PC-3 (cell line): ENCODE data around the gene BTBD16. TPM values are rescaled to one million over a fixed set of nuclear protein-coding genes. Genes with fewer than 3 reads are reported as not detected.

Experiments
- ATAC-seq: fragments of 200-7000 bp; cut with Tn5 transposase; 2 replicates; pipeline ENCODE4 v1.9.1; 2020; ENCODE audit warnings: mild to moderate bottlenecking, moderate library complexity
- BruUV-seq: library from RNA; stranded (reverse); fragments of 400-500 nt; replicated peaks from 2 replicates; lab custom pipeline; 2021; lab: Mats Ljungman, UMichigan
- CTCF ChIA-PET: fragments of 300-600 bp; sonication (Branson Sonifier 250); formaldehyde crosslinking; loops from one replicate; lab custom pipeline; 2022; ENCODE audit warnings: antibody characterized with exemption; lab: Charles Lee
- POLR2A ChIA-PET: fragments of 300-600 bp; sonication (Branson Sonifier 250); formaldehyde crosslinking; loops from one replicate; lab custom pipeline; 2022; ENCODE audit warnings: antibody characterized with exemption; ENCODE audit not compliant: unreplicated experiment; lab: Charles Lee
- DNase-seq: peaks from one replicate; pipeline ENCODE4 v3.0.0-alpha.2; 2015
- H2AFZ ChIP-seq: fragments of 300-600 bp; sonication (generic); 2 replicates; pipeline ENCODE4 v1.6.0; 2016; ENCODE audit warnings: antibody characterized with exemption, low read length
- H3F3A ChIP-seq: fragments of 300-600 bp; sonication (generic); one replicate; pipeline ENCODE4 v1.6.0; 2017; ENCODE audit warnings: antibody characterized with exemption, low read length, control low read depth, mild to moderate bottlenecking; ENCODE audit not compliant: unreplicated experiment
- H3K27ac ChIP-seq: fragments of 300-600 bp; sonication (generic); 2 replicates; pipeline ENCODE4 v1.5.1; 2016; ENCODE audit warnings: mild to moderate bottlenecking, low read length
- H3K27me3 ChIP-seq: fragments of 300-600 bp; sonication (generic); 2 replicates; pipeline ENCODE4 v1.6.1; 2016; ENCODE audit warnings: low read length, mixed read lengths
- H3K36me3 ChIP-seq: fragments of 300-600 bp; sonication (generic); 2 replicates; pipeline ENCODE4 v1.6.1; 2016; ENCODE audit warnings: low read depth, mixed run types, low read length, mixed read lengths
- H3K4me1 ChIP-seq: fragments of 300-600 bp; sonication (generic); 2 replicates; pipeline ENCODE4 v1.5.1; 2016; ENCODE audit warnings: low read length; ENCODE audit not compliant: insufficient read depth
- H3K4me2 ChIP-seq: fragments of 300-600 bp; sonication (generic); 2 replicates; pipeline ENCODE4 v1.6.0; 2016; ENCODE audit warnings: low read length
- H3K4me3 ChIP-seq: fragments of 300-600 bp; sonication (generic); 2 replicates; pipeline ENCODE4 v1.5.1; 2016; ENCODE audit warnings: mild to moderate bottlenecking, low read length, mixed read lengths
- H3K79me2 ChIP-seq: fragments of 300-600 bp; sonication (generic); 2 replicates; pipeline ENCODE4 v1.6.1; 2017; ENCODE audit warnings: low read length, mixed read lengths
- H3K9ac ChIP-seq: fragments of 300-600 bp; sonication (generic); 2 replicates; pipeline ENCODE4 v1.6.0; 2016; ENCODE audit warnings: mild to moderate bottlenecking, low read length
- H3K9me2 ChIP-seq: fragments of 300-600 bp; sonication (generic); replicated peaks from 2 replicates; pipeline ENCODE4 v1.6.1; 2016; ENCODE audit warnings: mixed run types, low read length, mixed read lengths
- H3K9me3 ChIP-seq: fragments of 300-600 bp; sonication (generic); 2 replicates; pipeline ENCODE4 v1.6.1; 2016; ENCODE audit warnings: low read length, mixed read lengths
- H4K20me1 ChIP-seq: fragments of 300-600 bp; sonication (generic); 2 replicates; pipeline ENCODE4 v1.6.1; 2016; ENCODE audit warnings: low read length, mixed read lengths
- EZH2 ChIP-seq: fragments of 300-600 bp; sonication (generic); IDR thresholded peaks from one replicate; pipeline ENCODE4 v1.6.1; 2017; ENCODE audit warnings: antibody characterized with exemption, mild to moderate bottlenecking, low read length; ENCODE audit not compliant: unreplicated experiment
- EZH2phosphoT487 ChIP-seq: fragments of 300-600 bp; sonication (generic); IDR thresholded peaks from 2 replicates; pipeline ENCODE4 v1.6.1; 2018; ENCODE audit warnings: mild to moderate bottlenecking, antibody characterized with exemption, low read length, borderline replicate concordance
- intact Hi-C: fragments of 100-400 bp; cut with micrococcal nuclease; formaldehyde crosslinking; loops from 2 replicates; pipeline ENCODE4 v1.9.0; 2023
- total RNA-seq: library from RNA; depleted of rRNA; stranded (reverse); fragments of >200 nt; gene quantifications from 2 replicates; pipeline ENCODE4 v1.2.3, GENCODE V29; 2014
- TF ChIP-seq, protein P1 (sequence below): fragments of 300-600 bp; sonication (generic); conservative IDR thresholded peaks from 2 replicates; pipeline ENCODE4 v1.5.1; 2017; ENCODE audit warnings: antibody characterized with exemption, low read depth, mild to moderate bottlenecking, low read length

BTBD16 gene
- total RNA-seq, 1 experiment from 2014 or later: not detected

DNA sequence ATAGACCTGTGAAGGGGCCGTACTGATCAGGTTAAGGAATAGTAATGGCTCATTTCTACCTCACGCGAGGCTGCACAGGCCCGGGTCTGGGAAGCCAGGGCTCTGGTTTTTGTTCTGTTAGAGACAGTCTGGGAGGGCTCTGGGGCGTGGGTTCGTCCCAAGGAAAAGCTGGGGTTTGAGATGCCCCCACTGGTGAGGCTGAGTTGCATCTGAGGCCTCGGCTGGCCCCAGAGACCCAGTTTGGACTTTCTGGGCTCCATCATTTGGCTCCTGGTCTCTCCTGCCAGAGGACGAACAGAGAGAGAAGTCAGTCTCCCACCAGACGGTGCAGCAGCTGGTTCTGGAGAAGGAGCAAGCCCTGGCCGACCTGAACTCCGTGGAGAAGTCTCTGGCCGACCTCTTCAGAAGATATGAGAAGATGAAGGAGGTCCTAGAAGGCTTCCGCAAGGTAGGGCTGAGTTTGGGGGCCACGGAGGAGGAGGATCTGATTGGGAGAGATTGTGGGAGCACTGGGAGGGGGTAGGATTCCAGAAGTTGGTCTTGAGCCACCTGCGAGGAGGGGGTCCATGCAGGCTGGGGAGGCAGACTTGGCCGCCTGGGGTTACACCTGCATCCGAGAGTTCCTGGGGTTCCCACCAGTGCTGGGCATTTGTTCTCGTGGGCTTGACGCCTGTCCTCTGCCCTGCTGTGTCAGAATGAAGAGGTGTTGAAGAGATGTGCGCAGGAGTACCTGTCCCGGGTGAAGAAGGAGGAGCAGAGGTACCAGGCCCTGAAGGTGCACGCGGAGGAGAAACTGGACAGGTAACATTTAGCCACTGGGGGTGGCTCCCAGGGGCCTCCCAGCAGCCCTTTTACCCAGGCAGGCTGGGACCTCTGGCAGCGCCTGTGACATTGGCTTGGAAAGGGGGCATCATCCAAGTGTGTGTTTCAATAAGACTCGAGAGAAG is 22.5 kb upstream of the BTBD16 start:
- Histone ChIP-seq H3K4me2 (no peak overlapping the region), H3K36me3 (peaks cover 3% of the 10 kb centered on the region), H2AFZ (no peak overlapping the region), H3F3A (no peaks in the 10 kb centered on the region), H3K27me3 (no peaks in the 10 kb centered on the region), H3K9ac (no peak overlapping the region), H3K79me2 (no peaks in the 10 kb centered on the region), H3K27ac (no peak overlapping the region), H3K9me2 (no peaks in the 10 kb centered on the region), H4K20me1 (no peaks in the 10 kb centered on the region), H3K9me3 (no peaks in the 10 kb centered on the region), H3K4me3 (no peak overlapping the region), H3K4me1 (no peaks in the 10 kb centered on the region)
- TF ChIP-seq EZH2 (no peak), EZH2phosphoT487 (no peak)
- TF ChIP-seq, protein P1, sequence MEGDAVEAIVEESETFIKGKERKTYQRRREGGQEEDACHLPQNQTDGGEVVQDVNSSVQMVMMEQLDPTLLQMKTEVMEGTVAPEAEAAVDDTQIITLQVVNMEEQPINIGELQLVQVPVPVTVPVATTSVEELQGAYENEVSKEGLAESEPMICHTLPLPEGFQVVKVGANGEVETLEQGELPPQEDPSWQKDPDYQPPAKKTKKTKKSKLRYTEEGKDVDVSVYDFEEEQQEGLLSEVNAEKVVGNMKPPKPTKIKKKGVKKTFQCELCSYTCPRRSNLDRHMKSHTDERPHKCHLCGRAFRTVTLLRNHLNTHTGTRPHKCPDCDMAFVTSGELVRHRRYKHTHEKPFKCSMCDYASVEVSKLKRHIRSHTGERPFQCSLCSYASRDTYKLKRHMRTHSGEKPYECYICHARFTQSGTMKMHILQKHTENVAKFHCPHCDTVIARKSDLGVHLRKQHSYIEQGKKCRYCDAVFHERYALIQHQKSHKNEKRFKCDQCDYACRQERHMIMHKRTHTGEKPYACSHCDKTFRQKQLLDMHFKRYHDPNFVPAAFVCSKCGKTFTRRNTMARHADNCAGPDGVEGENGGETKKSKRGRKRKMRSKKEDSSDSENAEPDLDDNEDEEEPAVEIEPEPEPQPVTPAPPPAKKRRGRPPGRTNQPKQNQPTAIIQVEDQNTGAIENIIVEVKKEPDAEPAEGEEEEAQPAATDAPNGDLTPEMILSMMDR: no peak
- no peak for ATAC-seq
- POLR2A ChIA-PET: no interaction called here
- CTCF ChIA-PET: no interaction called here
- no peak for DNase-seq
- intact Hi-C loops: no loop called here
- no TSS peak for BruUV-seq

DNA sequence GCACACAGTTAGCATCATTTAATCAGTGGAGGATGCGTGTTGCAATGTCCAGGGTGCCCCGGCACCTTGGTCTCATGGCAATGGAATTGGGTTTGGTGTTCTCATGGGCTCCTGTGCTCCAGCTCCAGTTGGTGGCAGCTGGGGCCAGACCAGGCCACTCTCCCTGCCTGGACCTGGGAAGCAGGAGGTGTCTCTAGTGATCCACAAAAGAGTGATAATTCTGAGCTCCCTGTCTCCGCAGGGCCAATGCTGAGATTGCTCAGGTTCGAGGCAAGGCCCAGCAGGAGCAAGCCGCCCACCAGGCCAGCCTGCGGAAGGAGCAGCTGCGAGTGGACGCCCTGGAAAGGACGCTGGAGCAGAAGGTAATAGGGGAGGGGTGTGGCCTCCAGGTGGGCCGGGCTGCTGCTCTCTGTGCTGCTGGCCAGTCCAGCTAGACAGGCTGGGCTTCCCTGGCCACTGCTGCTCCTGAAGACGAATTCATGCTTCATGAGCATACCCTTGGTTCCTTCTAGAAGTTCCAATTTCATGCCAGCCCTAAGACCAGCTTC is 21.7 kb upstream of the BTBD16 start:
- Histone ChIP-seq H3K9ac (no peak overlapping the region), H3K4me2 (no peak overlapping the region), H3K9me2 (no peaks in the 10 kb centered on the region), H3K36me3 (peaks cover 3% of the 10 kb centered on the region), H3K27ac (no peak overlapping the region), H3K4me3 (no peak overlapping the region), H3K27me3 (no peaks in the 10 kb centered on the region), H3K79me2 (no peaks in the 10 kb centered on the region), H2AFZ (no peak overlapping the region), H4K20me1 (no peaks in the 10 kb centered on the region), H3F3A (no peaks in the 10 kb centered on the region), H3K4me1 (no peaks in the 10 kb centered on the region), H3K9me3 (no peaks in the 10 kb centered on the region)
- DNase-seq (no peak), ATAC-seq (no peak)
- ChIA-PET POLR2A (no interaction called here), CTCF (no interaction called here)
- intact Hi-C loops: no loop called here
- BruUV-seq: no TSS peak
- TF ChIP-seq EZH2: no peak
- TF ChIP-seq, protein P1: no peak
- no peak for TF ChIP-seq EZH2phosphoT487
